Measurements from ENCODE around the gene SPECC1L.
"Not testable (repeated sequence)": the region's sequence is repeated elsewhere in the genome, so short reads cannot be mapped to it uniquely, and the experiment has no call there.

The SPECC1L gene

GRCh38 chr22:24289114-24289513 lies 18.5 kb downstream of the SPECC1L start:
- no peak for DNase-seq

- DNase-seq, result no peak
Measured at GRCh38 chr22:24289741-24290163, 19.1 kb downstream of the SPECC1L start.

GRCh38 chr22:24290459-24290858 lies 19.8 kb downstream of the SPECC1L start:
- DNase-seq, result no peak

GRCh38 chr22:24291515-24292201 lies 21.0 kb downstream of the SPECC1L start:
- no peak for DNase-seq

- not testable (repeated sequence) for DNase-seq
Measured at GRCh38 chr22:24292202-24292830, 21.7 kb downstream of the SPECC1L start.

DNA sequence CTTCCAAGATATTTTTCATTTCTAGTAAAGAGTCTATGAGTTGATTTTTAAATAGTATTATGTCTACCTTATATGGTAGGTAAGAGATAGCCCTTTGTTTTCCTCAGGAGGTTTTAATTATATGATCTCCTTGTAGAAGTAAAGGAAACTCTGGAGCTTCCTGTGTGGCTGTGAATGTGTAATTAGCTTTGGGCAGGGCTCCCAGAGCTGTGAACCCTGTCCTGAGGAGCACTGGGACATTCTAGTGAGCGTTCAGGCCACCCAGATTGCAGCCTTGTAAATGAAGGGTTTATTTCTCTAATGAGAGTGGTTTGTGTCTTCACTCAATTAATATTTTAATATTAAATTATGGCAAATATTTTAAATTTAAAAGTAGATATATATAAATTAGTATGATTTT lies 24.3 kb downstream of the SPECC1L start:
- not testable (repeated sequence) for DNase-seq

- DNase-seq, result not testable (repeated sequence)
Measured at GRCh38 chr22:24298497-24299155, 28.0 kb downstream of the SPECC1L start.

- DNase-seq, result not testable (repeated sequence)
Measured at GRCh38 chr22:24300522-24300921, 29.9 kb downstream of the SPECC1L start.

DNA sequence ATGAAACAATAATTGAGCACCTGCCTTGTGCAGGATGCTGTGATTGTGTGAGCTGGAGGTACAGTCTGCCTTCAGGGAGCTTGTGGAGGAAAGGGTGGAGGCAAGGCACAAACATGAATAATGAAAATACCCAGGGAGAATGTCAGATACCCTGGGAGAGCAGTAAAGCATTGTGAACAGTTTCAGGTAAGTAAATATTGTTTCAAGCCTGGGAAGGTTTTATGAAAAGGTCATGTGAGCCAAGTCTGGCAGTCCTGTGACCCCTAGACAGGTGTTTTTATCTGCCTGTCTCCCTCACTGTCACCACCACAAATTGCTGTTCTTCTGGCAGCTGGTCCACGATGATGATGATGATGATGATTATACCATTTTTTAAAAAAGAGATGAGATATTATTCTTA lies 32.0 kb downstream of the SPECC1L start:
- no peak for DNase-seq

DNA sequence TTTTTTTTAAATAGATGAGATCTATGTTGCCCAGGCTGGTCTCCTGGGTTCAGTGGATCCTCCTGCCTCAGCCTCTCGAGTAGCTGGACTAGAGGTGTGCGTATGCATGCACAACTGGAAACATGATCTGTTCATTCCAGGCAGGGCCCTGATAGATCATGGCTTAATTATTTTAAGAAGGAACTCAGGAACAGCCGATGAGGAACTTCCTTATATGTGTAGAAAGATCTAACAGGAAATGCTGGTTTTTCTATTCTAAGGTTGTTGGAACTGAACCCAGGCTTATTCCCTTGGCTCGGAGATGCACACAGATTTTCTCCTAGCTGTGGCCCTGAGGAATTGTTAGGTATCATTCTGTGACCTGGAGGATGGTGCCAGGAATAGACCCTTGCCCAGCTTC lies 32.4 kb downstream of the SPECC1L start:
- no peak for DNase-seq

GRCh38 chr22:24304062-24304675 lies 33.5 kb downstream of the SPECC1L start:
- DNase-seq, result no peak

DNA sequence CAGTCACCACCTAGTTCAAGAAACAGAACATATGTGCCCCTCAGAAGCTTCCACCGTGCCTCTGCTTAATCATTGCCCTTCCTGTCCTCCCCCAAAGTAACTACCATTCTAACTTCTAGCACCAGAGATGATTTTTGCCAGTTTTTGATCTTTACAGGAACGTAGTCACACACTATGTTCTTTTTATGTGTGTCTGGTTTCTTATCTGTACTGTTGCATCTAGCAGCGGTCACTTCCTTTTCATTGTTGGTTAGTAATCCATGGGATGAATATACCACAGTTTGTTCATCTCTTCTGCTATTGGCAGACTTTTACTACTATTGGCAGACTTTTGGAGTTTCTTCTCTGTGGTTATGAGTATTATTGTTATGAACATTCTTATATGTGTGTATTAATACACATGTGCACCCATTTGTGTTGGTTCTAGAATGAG lies 34.6 kb downstream of the SPECC1L start:
- DNase-seq, result no peak

DNA sequence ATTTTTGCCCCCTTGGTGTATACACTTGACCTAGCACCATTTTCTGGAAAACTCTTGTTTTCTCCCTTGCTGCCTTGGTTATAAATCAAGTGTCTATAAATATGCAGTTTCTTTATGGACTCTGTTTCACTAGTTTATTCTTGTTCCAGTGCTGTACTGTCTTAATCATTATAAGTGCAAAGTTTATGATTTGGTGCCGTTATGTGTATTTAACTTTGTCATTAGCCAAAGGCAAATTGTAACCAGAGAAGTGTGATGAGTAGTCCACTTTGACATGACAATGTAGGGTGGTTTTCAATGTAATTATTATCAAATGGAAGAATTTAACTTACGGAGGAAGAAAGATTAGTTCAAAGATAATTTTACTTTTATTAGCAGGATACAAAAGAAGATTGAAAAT lies 40.3 kb downstream of the SPECC1L start:
- no peak for DNase-seq

- DNase-seq, result no peak
Measured at GRCh38 chr22:24315367-24315966, 44.8 kb downstream of the SPECC1L start.

DNA sequence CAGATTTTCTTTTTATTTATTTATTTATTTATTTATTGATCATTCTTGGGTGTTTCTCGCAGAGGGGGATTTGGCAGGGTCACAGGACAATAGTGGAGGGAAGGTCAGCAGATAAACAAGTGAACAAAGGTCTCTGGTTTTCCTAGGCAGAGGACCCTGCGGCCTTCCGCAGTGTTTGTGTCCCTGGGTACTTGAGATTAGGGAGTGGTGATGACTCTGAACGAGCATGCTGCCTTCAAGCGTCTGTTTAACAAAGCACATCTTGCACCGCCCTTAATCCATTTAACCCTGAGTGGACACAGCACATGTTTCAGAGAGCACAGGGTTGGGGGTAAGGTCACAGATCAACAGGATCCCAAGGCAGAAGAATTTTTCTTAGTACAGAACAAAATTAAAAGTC lies 45.6 kb downstream of the SPECC1L start:
- DNase-seq, result not testable (repeated sequence)

- not testable (repeated sequence) for DNase-seq
Measured at GRCh38 chr22:24317511-24317910, 46.9 kb downstream of the SPECC1L start.

- peak; percentile 11 for DNase-seq
Measured at GRCh38 chr22:24319451-24319850, 48.8 kb downstream of the SPECC1L start.

- DNase-seq, result no peak
Measured at GRCh38 chr22:24321999-24322398, 51.4 kb downstream of the SPECC1L start.

- no peak for DNase-seq
Measured at GRCh38 chr22:24322522-24322921, 51.9 kb downstream of the SPECC1L start.

DNA sequence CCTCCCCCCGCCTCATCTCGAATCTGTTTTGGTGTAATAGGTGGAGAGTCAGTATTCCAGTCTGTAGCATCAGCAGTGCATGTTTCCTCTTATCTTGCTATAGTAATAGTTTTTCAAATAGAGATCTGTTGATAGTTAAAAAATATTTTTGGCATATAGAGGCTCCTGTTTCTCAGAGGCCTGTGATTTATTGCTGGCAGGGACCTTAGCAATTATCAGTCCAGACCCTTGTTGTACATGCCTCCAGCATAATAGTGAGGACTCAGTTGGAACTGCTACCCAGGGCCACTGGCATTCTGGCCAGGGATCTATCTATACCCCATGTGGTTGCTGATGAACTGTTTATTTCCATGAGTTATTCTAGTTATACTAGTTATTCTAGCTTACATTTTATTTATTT lies 52.6 kb downstream of the SPECC1L start:
- no peak for DNase-seq

DNA sequence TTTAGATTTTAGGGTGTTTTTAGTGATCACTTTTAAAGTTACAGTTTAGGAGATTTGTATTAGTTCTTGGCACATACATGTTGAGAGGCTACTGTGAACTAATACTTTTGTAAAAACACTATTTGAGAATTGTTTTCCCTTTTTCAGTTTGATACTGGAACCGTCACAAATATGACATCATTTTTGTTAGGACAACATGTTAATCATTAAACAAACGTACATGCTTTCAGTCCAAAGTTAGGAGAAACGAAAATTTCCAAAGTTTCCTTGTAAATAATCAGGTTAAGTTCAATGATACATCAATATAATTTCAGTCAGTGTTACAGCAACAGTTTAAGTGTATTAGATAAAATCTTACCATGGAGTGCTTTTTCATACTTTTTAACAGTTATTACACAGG lies 53.1 kb downstream of the SPECC1L start:
- DNase-seq, result no peak

GRCh38 chr22:24324137-24324536 lies 53.5 kb downstream of the SPECC1L start:
- no peak for DNase-seq

- DNase-seq, result peak; percentile 79
Measured at GRCh38 chr22:24325105-24325757, 54.6 kb downstream of the SPECC1L start.

Data from amniotic stem cell (primary cell).